SK-MEL-5 (cell line): Measurements from ENCODE around the gene CFAP74. TPM values are rescaled to one million over a fixed set of nuclear protein-coding genes. Genes with fewer than 3 reads are reported as not detected.
A peak's percentile ranks its signal among the peaks of the same experiment; 100 is the strongest.
"Not testable (repeated sequence)": the region's sequence is repeated elsewhere in the genome, so short reads cannot be mapped to it uniquely, and the experiment has no call there.

Source experiments
- DNase-seq: peaks from one replicate; pipeline ENCODE4 v3.0.0-alpha.2; 2016; ENCODE audit warnings: low read depth, low spot score
- in situ Hi-C: cut with HindIII; loops from 2 replicates; pipeline ENCODE4 v1.10.0; 2016; ENCODE audit warnings: low sequenced_read_pairs, high pct_unique_total_duplicates, low pct_unique_long_range_greater_than_20kb
- total RNA-seq: library from RNA; depleted of rRNA; stranded (reverse); fragments of >200 nt; shearing (Covaris generic); gene quantifications from 2 replicates; pipeline ENCODE4 v1.2.3, GENCODE V29; 2014

CFAP74 gene
- total RNA-seq, 1 experiment from 2014 or later, result not detected

DNA sequence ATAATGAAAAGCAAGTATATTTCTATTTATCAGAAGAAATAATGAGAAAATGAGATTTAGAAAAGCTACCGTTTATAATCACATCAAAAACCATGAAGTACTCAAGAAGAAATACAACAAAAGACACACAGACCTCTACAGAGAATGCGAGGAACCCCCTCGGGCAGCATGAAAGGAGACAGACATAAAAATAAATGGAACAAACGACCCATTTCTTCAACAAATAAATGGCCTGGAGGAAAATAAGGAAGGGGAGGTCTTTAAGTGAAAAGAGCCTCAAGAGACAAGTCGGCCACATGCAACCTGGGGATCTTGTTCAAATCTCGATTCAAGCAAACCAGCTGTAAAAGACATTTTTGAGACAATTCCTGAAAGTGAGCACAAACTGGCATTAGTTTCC is 6.0 kb downstream of the CFAP74 start:
- peak; percentile 69 for DNase-seq
- in situ Hi-C loops, result no loop called here

DNA sequence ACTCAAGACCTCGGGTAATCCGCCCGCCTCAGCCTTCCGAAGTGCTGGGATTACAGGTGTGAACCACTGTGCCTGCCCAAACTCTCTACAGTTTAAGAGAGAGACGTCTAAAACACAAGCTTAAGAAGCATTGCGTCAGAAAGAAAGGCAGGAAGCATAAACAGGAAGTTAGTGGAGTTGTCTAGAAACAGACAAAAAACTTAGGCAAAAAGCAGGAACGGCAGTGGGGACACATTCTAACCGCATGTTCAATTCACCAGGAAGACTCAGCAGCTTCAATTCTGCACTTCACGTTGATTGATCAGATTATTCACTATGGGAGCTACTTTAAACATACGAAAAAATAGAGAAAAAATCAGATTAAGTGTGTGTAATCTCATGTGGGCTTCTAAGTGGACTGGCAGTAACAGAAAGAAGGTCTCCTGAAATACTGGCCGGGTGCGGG is 7.4 kb downstream of the CFAP74 start:
- DNase-seq, result no peak
- in situ Hi-C loops, result no loop called here

DNA sequence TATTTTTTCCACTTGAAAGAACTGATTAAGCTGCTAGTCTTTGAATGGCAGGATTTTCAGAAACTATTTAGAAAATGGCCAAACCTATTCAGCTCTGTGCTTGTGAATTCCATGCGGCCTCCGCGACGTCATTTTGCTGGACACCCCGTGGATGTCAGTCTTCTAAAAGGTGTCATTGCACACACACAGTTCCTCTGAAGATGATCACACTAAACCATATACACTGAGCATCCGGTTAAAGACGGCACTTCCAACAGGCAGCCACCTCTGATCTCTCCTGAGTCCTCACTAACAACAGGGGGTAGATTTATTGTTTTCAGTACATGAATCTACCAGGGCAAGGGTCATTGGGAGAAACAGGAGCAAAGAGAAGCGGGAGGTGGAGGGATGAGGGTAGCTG is 9.1 kb downstream of the CFAP74 start:
- DNase-seq, result no peak
- in situ Hi-C loops, result no loop called here

DNA sequence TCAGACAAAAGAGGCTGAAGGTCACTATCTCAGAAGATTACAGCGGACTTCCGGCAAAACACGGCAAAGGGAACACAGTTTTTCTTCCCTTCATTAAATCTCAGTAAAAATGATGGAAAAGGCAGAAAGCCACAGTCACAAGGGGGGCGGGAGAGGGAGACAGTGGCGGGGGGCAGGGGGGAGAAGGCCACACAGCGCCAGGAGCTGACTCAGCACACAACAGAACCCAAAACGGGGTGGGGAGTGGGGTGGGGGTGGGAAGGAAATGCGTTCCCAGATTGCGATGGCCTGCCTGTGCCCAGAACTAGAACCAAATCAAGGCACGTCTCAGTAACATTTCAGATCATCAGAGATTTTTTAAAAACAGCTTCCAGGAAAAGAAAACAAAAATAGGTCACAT is 13.4 kb downstream of the CFAP74 start:
- no peak for DNase-seq
- in situ Hi-C loops, result no loop called here

DNA sequence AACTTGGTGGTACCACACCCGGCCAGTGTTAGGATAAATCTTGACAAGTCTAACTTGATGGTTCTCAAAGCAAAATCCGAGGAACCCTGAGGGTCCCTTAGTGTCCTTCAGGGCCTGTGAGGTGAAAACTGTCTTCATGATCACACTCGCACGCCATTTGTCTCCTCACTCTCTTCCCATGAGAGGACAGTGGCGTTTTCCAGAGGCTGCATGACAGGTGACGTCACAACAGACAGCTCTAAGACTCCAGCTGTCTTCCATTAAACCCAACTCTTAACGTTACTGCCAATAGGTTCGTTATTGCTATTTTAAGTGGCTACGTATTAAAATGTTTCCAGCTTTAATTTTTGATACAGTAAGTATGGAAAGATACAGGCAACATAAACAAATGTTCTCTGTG is 13.8 kb downstream of the CFAP74 start:
- DNase-seq, result no peak
- in situ Hi-C loops, result no loop called here

DNA sequence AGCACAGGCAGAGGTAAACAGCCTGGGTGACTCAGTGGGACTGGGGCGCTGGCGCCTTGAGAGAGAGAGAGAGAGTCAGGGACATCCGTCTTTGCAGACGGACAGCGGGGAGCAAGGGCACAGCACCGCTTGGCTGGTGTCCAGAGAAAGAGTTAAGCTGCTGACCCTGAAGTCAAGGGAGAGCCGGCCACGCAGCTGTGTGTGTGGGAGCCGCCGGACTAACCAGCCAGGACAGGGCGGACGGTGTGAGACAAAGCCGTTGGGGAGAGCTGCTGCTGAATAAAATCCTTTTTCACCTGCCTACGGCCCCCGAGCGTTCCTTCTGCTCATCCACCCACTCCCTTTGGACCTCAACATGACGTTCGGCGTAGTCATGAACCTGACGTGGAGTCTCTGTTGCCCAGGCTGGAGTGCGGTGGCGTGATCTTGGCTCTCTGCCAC is 14.5 kb downstream of the CFAP74 start:
- in situ Hi-C loops, result no loop called here
- no peak for DNase-seq

DNA sequence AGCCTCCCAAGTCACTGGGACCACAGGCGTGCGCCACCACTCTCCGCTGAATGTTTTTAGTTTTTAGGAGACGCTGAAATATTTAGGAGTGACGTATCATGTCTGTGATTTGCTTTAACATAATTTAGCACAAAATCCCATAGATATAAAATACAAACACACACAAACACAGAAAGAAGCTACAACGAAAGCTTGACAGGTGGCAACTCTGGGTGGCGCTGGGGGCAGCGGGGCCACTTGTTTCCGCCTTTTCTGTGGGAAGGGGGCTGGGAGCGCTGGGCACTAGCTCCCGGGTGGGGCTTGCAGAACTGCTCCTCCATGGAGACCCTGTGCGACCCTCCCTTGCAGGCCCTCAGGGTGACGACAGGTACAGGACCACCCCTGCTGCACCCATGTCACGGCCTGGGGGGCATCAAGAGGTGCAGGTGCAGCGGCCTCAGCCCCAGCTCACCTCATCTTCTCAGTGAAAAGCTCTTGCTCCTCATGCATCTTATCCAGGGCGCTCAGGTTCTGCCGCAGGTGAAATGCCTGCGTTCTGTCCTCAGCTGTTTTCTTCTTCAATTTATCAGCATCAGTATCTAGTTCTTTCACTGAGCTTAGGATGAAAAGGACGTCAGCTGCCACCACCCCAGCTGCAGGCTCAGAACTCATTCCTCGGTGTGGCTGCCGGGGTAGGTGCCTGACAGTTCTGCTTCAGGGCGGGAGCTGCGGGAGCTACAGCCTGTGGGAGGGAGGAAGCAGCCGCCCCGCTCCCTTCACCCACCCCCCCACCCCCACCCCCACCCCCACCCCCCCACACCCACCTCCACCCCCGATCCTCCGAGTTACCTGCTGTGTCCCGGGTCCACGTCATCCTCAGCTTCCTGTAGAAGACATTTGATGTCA is 15.3 kb downstream of the CFAP74 start:
- no peak for DNase-seq
- in situ Hi-C loops, result no loop called here

DNA sequence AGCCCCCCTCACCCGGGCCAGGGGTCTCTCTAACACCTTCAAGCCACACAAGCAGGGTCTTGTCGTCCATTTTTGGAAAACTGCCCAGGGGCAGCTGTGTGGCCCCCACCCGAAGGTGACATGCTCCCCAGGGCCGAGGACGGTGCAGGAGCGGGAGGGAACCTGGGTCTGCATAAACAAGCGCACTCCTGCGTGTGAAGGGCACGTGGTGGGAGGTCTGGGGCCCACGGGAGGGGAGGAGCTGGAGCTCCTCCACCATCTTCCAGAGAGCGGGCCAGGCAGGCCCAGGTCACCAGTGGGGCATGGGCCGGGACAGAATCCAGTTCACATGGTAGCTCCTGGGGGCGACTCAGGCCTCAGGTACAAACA is 16.5 kb downstream of the CFAP74 start:
- in situ Hi-C loops, result no loop called here

DNA sequence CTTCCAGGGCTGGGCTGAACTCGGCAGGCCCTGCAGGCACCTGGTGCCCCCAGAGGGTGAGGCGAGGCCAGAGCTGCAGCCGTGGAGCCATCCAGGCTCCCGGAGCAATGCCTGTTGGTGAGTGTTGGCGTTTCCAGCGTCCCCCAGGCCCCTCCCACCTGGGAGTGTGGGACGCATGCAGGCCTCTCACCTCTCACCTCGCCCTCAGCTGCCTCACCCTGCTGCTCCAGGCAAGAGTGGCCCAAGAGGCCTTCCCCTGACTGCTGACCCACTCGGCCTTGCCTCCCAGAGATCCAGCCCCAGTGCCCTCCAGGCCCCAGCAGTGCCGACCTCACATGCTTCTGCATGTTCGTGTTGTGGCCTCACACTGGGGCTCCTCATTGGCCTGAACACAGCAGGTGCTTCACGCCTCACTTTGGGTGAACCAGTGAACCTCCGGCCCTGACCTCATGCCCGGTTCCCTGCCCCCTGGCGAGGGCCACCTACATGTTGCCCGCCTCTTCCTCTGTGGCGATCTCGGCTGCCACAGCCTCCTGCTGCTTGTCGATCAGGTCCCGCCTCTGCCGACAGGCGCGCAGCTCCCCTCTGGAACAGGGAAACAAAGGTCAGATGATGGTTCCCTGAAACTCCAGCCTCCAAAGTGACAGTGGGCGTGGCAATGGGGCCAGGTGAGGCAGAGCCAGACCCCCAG is 17.0 kb downstream of the CFAP74 start:
- in situ Hi-C loops, result no loop called here
- no peak for DNase-seq

More for the DNA sequence above, 16.5 kb downstream of the CFAP74 start:
- no peak for DNase-seq

DNA sequence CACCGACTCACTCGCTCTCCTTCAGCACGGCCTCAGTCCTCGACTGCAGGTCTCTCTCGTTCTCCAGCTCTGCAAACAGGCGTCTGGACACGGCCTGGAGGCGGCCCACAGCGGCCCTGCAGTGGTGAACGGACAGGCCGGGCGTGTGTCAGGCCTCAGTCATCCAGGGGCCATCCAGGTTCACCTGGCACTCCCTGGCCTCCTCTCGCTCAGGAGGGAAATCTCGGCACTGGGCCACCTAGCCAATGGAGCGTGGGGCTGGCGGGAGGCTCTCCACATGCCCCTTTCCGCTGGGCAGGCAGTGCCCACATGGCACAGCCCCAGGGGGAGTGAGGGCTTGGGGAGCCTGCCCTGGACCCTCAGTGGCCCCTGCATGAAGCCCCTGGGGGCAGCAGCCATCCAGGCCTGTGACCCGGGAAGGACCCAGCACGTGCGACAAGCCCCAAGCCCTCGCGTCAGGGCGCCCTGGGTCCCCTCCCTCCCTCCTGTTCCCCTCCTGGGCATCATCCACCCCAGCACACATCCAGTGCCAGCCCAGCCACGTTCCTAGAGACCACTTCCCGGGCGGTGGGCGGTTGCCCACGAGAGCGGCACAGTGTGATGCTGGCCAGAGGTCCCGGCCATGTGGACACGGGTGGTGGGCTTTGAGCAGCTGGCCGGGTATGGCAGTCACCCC is 18.1 kb downstream of the CFAP74 start:
- in situ Hi-C loops, result no loop called here

DNA sequence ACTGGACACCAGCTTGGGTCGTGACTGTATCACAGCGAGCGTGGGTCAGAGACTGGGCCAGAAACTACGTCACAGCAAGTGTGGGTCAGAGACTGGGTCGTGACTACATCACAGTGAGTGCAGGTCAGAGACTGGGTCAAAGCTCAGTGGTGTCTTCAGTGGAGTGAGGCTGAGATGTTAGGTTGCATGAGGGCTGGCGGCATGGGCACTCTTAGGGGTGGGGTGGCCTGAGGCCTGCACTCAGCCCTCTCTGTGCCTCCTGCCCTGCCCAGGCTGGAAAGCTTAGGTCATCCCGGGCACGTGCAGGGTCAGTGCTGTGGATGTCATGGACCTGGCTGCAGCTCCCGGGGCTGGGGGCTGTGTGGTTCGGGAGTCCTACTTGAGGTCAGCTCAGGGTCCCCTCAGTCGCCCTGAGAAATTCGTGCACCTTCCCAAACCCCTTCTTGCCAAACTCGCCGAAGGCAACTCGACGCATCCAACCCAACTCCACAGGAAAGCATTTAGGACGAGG is 19.0 kb downstream of the CFAP74 start:
- DNase-seq, result no peak
- in situ Hi-C loops, result no loop called here

More for the DNA sequence above, 18.1 kb downstream of the CFAP74 start:
- no peak for DNase-seq

DNA sequence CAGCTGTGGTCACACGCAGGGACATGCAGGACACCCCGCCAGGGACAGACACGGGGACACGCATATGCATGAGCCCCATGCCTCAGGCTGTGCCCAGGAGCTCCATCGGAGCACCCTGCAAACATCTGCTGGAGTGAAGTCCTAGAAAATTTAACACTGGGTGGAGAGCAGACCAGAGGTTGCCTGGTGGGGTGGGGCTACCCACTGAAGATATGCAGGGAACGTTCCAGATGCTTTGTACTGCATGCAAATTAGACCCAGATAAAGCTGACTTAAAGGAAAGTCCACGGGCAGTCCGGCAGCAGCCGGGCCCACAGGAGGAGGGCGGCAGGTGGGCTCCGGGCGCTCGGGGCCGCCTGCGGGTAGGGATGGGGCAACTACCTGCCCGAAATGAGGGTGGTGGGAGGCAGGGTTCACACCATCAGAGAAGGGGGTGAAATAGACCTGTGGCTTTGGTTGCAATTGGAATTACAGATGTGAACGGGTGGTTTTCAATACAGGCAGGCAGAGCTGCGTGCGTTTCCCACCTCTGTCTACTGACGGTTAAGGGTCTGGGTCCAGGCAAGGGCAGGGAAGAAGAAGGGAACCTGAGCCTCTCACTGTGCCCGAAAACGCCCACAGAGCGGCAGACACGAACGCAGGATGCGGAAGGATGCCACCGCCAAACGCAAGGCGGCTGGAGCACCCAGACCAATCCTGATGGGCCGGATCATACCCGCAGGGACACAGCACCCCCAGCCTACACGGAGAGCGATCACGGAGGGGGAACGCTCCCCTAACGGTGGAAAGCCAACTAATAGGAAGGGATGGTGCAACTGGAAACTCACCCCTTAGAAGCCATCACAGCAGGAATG is 21.0 kb downstream of the CFAP74 start:
- no peak for DNase-seq
- in situ Hi-C loops, result no loop called here

DNA sequence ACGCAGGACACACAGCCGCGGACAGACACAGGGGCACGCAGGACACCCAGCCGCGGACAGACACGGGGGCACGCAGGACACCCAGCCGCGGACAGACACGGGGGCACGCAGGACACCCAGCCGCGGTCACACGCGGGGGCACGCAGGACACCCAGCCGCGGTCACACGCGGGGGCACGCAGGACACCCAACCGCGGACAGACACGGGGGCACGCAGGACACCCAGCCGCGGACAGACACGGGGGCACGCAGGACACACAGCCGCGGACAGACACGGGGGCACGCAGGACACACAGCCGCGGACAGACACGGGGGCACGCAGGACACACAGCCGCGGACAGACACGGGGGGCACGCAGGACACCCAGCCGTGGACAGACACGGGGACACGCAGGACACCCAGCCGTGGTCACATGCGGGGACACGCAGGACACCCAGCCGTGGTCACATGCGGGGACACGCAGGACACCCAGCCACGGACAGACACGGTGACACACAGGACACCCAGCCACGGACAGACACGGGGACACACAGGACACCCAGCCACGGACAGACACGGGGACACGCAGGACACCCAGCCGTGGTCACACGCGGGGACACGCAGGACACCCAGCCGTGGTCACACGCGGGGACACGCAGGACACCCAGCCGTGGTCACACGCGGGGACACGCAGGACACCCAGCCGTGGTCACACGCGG is 21.8 kb downstream of the CFAP74 start:
- in situ Hi-C loops, result not testable (repeated sequence)

DNA sequence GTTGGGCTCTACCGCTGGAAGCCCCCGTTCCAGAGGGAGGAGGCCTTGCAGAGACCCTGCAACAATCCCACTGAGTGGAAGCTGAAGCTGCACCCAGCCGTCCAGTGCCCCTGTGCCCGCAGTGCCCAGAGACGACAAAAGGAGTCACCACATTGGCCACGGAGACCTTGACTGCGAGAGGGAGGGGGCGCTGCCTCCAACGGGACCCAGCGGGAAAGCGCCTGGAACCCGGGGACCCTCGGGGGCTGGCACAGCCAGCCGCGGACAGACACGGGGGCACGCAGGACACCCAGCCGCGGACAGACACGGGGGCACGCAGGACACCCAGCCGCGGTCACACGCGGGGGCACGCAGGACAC is 22.5 kb downstream of the CFAP74 start:
- in situ Hi-C loops, result no loop called here

More for the DNA sequence above, 21.8 kb downstream of the CFAP74 start:
- DNase-seq, result not testable (repeated sequence)

DNA sequence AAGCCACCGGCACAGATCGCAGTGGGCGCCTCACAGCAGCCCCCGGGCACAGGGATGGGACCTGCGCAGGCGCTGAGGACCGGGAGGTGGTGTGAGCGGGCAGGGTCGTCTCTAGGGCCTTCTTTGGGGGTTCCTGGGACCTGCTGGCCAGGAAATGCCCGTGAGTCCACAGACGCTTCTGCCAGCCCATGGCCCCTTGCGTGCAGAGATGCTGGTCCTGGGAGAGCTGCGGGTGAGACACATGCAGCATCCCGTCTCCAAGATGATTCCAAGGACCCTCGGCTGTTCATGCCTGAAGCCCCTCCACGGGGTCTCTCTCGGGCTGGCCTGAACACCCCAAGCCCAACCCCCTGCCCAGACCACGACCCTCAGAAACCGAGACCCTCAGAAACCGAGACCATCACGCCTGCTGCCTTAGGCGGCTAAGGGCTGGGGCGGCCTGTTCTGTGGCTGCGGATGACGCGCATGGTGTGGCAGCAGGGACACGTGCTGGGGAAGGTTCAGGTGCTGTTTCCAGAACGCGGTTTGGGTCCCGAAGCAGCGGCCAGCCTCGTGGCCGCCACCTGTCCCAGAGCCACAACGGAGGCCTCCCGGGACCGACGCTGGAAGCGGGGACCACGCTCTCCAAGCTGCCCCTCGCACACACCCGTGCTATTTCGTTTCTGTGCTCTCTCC is 23.0 kb downstream of the CFAP74 start:
- in situ Hi-C loops, result no loop called here

More for the DNA sequence above, 22.5 kb downstream of the CFAP74 start:
- DNase-seq, result no peak

DNA sequence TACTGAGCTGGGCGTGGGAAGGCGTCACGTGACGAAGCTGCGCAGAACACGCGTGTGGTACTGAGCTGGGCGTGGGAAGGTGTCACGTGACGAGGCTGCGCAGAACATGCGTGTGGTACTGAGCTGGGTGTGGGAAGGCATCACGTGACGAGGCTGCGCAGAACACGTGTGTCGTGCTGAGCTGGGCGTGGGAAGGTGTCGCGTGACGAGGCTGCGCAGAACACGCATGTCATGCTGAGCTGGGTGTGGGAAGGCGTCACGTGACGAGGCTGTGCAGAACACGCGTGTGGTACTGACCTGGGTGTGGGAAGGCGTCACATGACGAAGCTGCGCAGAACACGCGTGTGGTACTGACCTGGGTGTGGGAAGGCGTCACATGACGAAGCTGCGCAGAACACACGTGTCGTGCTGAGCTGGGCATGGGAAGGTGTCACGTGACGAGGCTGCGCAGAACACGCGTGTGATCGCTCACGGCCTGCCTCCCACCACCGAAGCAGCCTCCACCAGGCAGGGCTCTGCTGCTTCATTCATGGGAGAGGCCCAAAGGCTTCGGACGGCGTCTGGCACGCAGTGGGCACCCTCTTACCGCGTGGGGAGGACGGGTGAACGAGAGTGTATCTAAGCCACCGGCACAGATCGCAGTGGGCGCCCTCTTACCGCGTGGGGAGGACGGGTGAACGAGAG is 24.0 kb downstream of the CFAP74 start:
- in situ Hi-C loops, result no loop called here
- DNase-seq, result no peak

More for the DNA sequence above, 23.0 kb downstream of the CFAP74 start:
- no peak for DNase-seq
